Type B pancreatic cell (in vitro differentiated cells): ENCODE measurements around the gene SERPIND1. TPM values are rescaled to one million over a fixed set of nuclear protein-coding genes. Genes with fewer than 3 reads are reported as not detected.
"Not testable (repeated sequence)": the region's sequence is repeated elsewhere in the genome, so short reads cannot be mapped to it uniquely, and the experiment has no call there.

Experiments
- DNase-seq: peaks from one replicate; pipeline ENCODE4 v3.0.0; 2021; ENCODE audit warnings: mixed read lengths; ENCODE audit not compliant: unreplicated experiment; ENCODE audit errors: extremely low spot score
- H3K27ac Mint-ChIP-seq: 2 replicates; pipeline ENCODE4 v1.8.0; 2021; ENCODE audit warnings: mild to moderate bottlenecking, mixed read lengths
- H3K27me3 Mint-ChIP-seq: 2 replicates; pipeline ENCODE4 v1.8.0; 2021; ENCODE audit warnings: mixed read lengths
- H3K36me3 Mint-ChIP-seq: 2 replicates; pipeline ENCODE4 v1.8.0; 2021; ENCODE audit warnings: mixed read lengths
- H3K4me1 Mint-ChIP-seq: one replicate; pipeline ENCODE4 v1.8.0; 2021; ENCODE audit warnings: mixed read lengths; ENCODE audit not compliant: unreplicated experiment
- H3K4me3 Mint-ChIP-seq: 2 replicates; pipeline ENCODE4 v1.8.0; 2021; ENCODE audit warnings: mild to moderate bottlenecking, mixed read lengths
- H3K9me3 Mint-ChIP-seq: 2 replicates; pipeline ENCODE4 v1.8.0; 2021; ENCODE audit warnings: mixed read lengths
- CTCF ChIP-seq: fragments of 200-600 bp; sonication (generic); conservative IDR thresholded peaks from 2 replicates; pipeline ENCODE4 v1.5.0; 2021; ENCODE audit warnings: antibody characterized with exemption, mild to moderate bottlenecking
- total RNA-seq: library from RNA; stranded (reverse); gene quantifications from 2 replicates; pipeline ENCODE4 v1.2.1, GENCODE V29; 2021; ENCODE audit warnings: low replicate concordance

Gene SERPIND1
- total RNA-seq, 1 donor from 2014 or later, result 7.1 TPM

GRCh38 chr22:20815477-20816050 is 41.7 kb downstream of the SERPIND1 start:
- Mint-ChIP-seq H3K4me3 (no peak overlapping the region), H3K27me3 (no peaks in the 10 kb centered on the region), H3K4me1 (no peaks in the 10 kb centered on the region), H3K9me3 (no peaks in the 10 kb centered on the region), H3K27ac (no peak overlapping the region), H3K36me3 (peaks cover 16% of the 10 kb centered on the region)
- TF ChIP-seq CTCF, result no peak
- DNase-seq, result no peak

- no peak overlapping the region for H3K27ac Mint-ChIP-seq
- H3K36me3 Mint-ChIP-seq, result peaks cover 8% of the 10 kb centered on the region
- H3K27me3 Mint-ChIP-seq, result no peaks in the 10 kb centered on the region
- H3K9me3 Mint-ChIP-seq, result no peaks in the 10 kb centered on the region
- H3K4me3 Mint-ChIP-seq, result no peak overlapping the region
- DNase-seq, result no peak
- no peak for TF ChIP-seq CTCF
- H3K4me1 Mint-ChIP-seq, result no peaks in the 10 kb centered on the region
Measured at GRCh38 chr22:20816559-20816958, 42.6 kb downstream of the SERPIND1 start.

- no peak for DNase-seq
- no peak for TF ChIP-seq CTCF
- H3K27ac Mint-ChIP-seq, result no peak overlapping the region
- H3K9me3 Mint-ChIP-seq, result no peaks in the 10 kb centered on the region
- H3K27me3 Mint-ChIP-seq, result no peaks in the 10 kb centered on the region
- no peaks in the 10 kb centered on the region for H3K4me1 Mint-ChIP-seq
- H3K36me3 Mint-ChIP-seq, result no peaks in the 10 kb centered on the region
- no peak overlapping the region for H3K4me3 Mint-ChIP-seq
Measured at GRCh38 chr22:20818471-20818870, 44.6 kb downstream of the SERPIND1 start.

- H3K4me3 Mint-ChIP-seq, result no peak overlapping the region
- H3K36me3 Mint-ChIP-seq, result no peaks in the 10 kb centered on the region
- no peak for TF ChIP-seq CTCF
- no peaks in the 10 kb centered on the region for H3K4me1 Mint-ChIP-seq
- no peak for DNase-seq
- no peak overlapping the region for H3K27ac Mint-ChIP-seq
- H3K27me3 Mint-ChIP-seq, result no peaks in the 10 kb centered on the region
- no peaks in the 10 kb centered on the region for H3K9me3 Mint-ChIP-seq
Measured at GRCh38 chr22:20819471-20819870, 45.6 kb downstream of the SERPIND1 start.

- not testable (repeated sequence) for H3K36me3 Mint-ChIP-seq, H3K27me3 Mint-ChIP-seq, H3K4me1 Mint-ChIP-seq, H3K27ac Mint-ChIP-seq, DNase-seq, H3K9me3 Mint-ChIP-seq, H3K4me3 Mint-ChIP-seq
Measured at GRCh38 chr22:20821717-20822239, 47.9 kb downstream of the SERPIND1 start.

- no peaks in the 10 kb centered on the region for H3K9me3 Mint-ChIP-seq
- no peak for DNase-seq
- H3K4me1 Mint-ChIP-seq, result no peaks in the 10 kb centered on the region
- peaks cover 4% of the 10 kb centered on the region for H3K36me3 Mint-ChIP-seq
- H3K27ac Mint-ChIP-seq, result no peak overlapping the region
- TF ChIP-seq CTCF, result no peak
- no peak overlapping the region for H3K4me3 Mint-ChIP-seq
- no peaks in the 10 kb centered on the region for H3K27me3 Mint-ChIP-seq
Measured at GRCh38 chr22:20822240-20822639, 48.3 kb downstream of the SERPIND1 start.
